ENCODE results near the gene ATP11A. TPM values are rescaled to one million over a fixed set of nuclear protein-coding genes. Genes with fewer than 3 reads are reported as not detected.
A peak's percentile ranks its signal among the peaks of the same experiment; 100 is the strongest.

Gene ATP11A
- total RNA-seq, 3 donors from 2014 or later, result 22.1 to 27.2 (median 26.8) TPM

- H3K27me3 ChIP-seq, result no peaks in the 10 kb centered on the region
- no peaks in the 10 kb centered on the region for H3K9me3 ChIP-seq
- TF ChIP-seq POLR2AphosphoS5 (IDR thresholded peaks at IDR 0.05), result no peak
- TF ChIP-seq POLR2A (IDR thresholded peaks at IDR 0.05), result no peak
- TF ChIP-seq CTCF (IDR thresholded peaks at IDR 0.05), result no peak
- intact Hi-C loops (cut with DNase I; ENCODE audit: low total_unique reads), result no loop called here
- peaks cover 0 to 3% of the 10 kb centered on the region in 2 donors for H3K4me1 ChIP-seq
- H3K4me3 ChIP-seq, result no peak overlapping the region
- DNase-seq (ENCODE audit: low spot score in 2 of 2), result peak in 1 of 2 donors; percentile 43
- no peaks in the 10 kb centered on the region for H3K36me3 ChIP-seq
- no peak overlapping the region for H3K27ac ChIP-seq
Measured at GRCh38 chr13:112910616-112911280, 220.9 kb downstream of the ATP11A start.

- Histone ChIP-seq H3K9me3 (no peaks in the 10 kb centered on the region), H3K27me3 (no peaks in the 10 kb centered on the region), H3K4me3 (no peak overlapping the region), H3K36me3 (no peaks in the 10 kb centered on the region), H3K4me1 (peaks cover 0 to 3% of the 10 kb centered on the region in 2 donors), H3K27ac (no peak overlapping the region)
- intact Hi-C loops (cut with DNase I; ENCODE audit: low total_unique reads), result no loop called here
- TF ChIP-seq CTCF (IDR thresholded peaks at IDR 0.05), result no peak
- TF ChIP-seq POLR2AphosphoS5 (IDR thresholded peaks at IDR 0.05), result no peak
- TF ChIP-seq POLR2A (IDR thresholded peaks at IDR 0.05), result no peak
- no peak for DNase-seq (ENCODE audit: low spot score in 2 of 2)
Measured at GRCh38 chr13:112911285-112911701, 221.5 kb downstream of the ATP11A start.

DNA sequence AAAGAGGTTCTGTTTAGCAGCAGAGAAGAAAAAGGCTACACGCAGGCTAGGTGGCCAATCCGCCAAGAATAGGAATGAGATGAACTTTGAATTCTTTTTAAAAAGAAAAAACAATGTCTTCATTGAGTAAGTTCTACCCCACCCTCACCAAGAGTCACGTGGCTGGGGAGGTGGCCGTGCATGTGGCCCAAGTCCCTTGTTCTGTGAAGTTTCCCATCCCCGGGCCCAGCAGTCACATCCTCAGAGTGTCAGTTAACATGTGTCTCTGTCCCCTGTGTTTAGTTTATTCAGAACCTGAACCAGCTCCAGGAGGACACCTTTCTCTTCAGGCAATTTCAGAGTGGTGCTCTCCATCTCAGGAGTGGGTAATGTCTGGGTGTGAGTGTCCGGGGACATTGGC, 222.0 kb downstream of the ATP11A start:
- TF ChIP-seq POLR2A (IDR thresholded peaks at IDR 0.05) (no peak), POLR2AphosphoS5 (IDR thresholded peaks at IDR 0.05) (no peak), CTCF (IDR thresholded peaks at IDR 0.05) (no peak)
- Histone ChIP-seq H3K27me3 (no peaks in the 10 kb centered on the region), H3K4me3 (no peak overlapping the region), H3K27ac (no peak overlapping the region), H3K9me3 (no peaks in the 10 kb centered on the region), H3K36me3 (no peaks in the 10 kb centered on the region), H3K4me1 (no peaks in the 10 kb centered on the region)
- intact Hi-C loops (cut with DNase I; ENCODE audit: low total_unique reads), result no loop called here
- no peak for DNase-seq (ENCODE audit: low spot score in 2 of 2)

DNA sequence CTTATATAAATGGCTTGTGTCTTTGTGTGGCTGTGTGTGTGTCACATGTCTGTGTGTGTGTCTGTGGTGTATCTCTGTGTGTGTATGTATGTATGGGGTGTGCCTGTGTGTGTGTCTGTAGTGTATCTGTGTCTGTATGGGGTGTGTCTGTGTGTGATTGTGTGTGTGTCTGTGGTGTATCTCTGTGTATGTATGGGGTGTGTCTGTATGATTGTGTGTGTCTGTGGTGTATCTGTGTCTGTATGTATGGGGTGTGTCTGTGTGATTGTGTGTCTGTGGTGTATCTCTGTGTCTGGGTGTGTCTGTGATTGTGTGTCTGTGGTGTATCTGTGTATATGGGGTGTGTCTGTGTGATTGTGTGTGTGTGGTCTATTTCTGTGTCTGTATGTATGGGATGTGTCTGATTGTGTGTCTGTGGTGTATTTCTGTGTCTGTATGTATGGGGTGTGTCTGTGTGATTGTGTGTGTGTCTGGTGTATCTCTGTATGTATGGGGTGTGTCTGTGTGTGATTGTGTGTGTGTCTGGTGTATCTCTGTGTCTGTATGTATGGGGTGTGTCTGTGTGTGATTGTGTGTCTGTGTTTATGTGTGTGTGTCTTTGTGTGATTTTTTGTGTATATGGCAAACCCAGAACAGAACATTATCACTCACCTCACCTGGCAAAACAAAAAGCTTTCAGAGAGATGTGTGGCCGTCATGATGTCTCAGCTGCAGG, 223.0 kb downstream of the ATP11A start:
- Histone ChIP-seq H3K9me3 (no peaks in the 10 kb centered on the region), H3K4me1 (no peaks in the 10 kb centered on the region), H3K27ac (no peak overlapping the region), H3K36me3 (no peaks in the 10 kb centered on the region), H3K4me3 (no peak overlapping the region), H3K27me3 (no peaks in the 10 kb centered on the region)
- intact Hi-C loops (cut with DNase I; ENCODE audit: low total_unique reads), result no loop called here
- TF ChIP-seq CTCF (IDR thresholded peaks at IDR 0.05) (no peak), POLR2AphosphoS5 (IDR thresholded peaks at IDR 0.05) (no peak), POLR2A (IDR thresholded peaks at IDR 0.05) (no peak)
- no peak for DNase-seq (ENCODE audit: low spot score in 2 of 2)

DNA sequence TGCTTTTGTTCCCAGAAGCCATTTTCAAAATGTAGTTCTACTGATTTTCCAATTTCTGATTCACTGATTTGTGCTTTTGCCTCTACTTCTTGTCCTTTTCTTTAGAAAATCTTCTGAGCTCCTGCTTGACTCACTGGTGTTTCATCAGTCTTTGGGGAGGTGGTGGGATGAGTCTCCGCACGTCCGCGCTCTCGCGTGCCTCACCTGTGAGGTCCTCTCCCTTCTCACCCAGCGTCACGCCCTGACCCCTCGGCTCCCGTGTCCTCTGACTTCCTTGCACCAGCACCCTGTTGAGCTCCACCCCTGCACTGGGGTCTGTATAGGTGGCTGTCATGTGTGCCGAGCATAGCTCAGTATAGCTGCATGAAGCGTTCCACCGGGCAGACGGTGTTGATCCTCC, 226.5 kb downstream of the ATP11A start:
- peak in 1 of 2 donors; percentile 42 for DNase-seq (ENCODE audit: low spot score in 2 of 2)
- no peak overlapping the region for H3K27ac ChIP-seq
- no peaks in the 10 kb centered on the region for H3K36me3 ChIP-seq
- H3K4me1 ChIP-seq, result no peaks in the 10 kb centered on the region
- no peaks in the 10 kb centered on the region for H3K9me3 ChIP-seq
- H3K4me3 ChIP-seq, result no peak overlapping the region
- TF ChIP-seq POLR2AphosphoS5 (IDR thresholded peaks at IDR 0.05), result no peak
- no peak for TF ChIP-seq CTCF (IDR thresholded peaks at IDR 0.05)
- TF ChIP-seq POLR2A (IDR thresholded peaks at IDR 0.05), result no peak
- intact Hi-C loops (cut with DNase I; ENCODE audit: low total_unique reads), result no loop called here
- H3K27me3 ChIP-seq, result no peaks in the 10 kb centered on the region
